GM21360 (cell line): Measurements from ENCODE around the gene CNNM4.

Experiments used
- ATAC-seq: cut with Tn5 transposase; IDR thresholded peaks from one replicate; pipeline ENCODE4 v1.9.1; 2021; ENCODE audit warnings: mild to moderate bottlenecking, moderate library complexity; ENCODE audit not compliant: unreplicated experiment

The CNNM4 gene

DNA sequence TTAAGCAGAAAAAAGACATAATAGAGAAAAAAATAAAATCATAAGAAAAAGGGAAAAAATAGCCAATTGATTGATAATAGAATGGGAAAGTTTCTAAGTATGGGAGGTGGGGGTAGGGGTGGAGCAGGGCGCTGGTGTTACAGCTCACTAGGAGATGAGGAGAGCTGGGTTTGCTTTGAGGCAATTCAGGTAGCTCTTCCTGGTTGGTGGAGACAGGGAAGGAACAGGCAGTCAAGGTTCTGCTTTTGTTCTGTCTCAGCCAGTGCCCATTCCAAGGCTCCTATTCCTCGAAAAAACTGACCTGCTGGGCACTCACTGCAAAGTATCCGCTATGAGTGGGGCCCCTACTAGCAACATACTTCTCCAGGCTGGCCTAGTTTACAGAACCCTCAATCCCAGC, 1.7 kb upstream of the CNNM4 start:
- no peak for ATAC-seq

DNA sequence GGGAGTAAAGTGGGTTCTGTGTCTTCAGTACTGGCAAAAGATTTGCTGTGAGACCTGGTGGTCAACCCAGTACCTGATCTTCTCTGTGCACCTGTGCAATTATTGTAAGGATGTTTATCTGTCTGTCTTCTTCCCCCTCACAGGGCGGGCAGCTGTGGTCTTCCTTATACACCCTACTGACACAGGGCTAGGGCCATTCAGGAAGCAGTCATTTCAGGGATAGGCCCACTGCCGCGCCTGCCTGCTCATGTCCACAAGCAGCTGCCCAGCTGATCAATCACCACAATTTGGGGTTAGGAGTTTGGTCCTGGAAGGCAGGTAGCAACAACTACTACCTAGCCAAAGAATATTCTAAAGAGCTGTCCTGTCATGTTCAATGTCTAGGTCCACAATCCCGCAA, 1.2 kb upstream of the CNNM4 start:
- ATAC-seq: no peak

DNA sequence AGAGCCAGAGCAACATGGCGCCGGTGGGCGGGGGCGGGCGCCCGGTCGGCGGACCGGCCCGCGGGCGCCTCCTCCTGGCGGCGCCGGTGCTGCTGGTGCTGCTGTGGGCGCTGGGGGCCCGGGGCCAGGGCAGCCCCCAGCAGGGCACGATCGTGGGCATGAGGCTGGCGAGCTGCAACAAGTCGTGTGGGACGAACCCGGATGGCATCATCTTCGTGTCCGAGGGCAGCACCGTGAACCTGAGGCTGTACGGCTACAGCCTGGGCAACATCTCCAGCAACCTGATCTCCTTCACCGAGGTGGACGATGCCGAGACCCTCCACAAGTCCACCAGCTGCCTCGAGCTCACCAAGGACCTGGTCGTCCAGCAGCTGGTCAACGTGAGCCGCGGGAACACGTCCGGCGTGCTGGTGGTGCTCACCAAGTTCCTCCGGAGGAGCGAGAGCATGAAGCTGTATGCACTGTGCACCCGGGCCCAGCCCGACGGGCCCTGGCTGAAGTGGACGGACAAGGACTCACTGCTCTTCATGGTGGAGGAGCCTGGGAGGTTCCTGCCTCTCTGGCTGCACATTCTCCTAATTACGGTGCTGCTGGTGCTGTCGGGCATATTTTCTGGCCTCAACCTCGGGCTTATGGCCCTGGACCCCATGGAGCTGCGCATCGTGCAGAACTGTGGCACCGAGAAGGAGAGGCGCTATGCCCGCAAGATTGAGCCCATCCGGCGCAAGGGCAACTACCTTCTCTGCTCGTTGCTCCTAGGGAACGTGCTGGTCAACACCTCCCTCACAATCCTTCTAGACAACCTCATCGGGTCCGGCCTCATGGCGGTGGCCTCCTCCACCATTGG, 507 bp downstream of the CNNM4 start:
- peak; percentile 4 for ATAC-seq

DNA sequence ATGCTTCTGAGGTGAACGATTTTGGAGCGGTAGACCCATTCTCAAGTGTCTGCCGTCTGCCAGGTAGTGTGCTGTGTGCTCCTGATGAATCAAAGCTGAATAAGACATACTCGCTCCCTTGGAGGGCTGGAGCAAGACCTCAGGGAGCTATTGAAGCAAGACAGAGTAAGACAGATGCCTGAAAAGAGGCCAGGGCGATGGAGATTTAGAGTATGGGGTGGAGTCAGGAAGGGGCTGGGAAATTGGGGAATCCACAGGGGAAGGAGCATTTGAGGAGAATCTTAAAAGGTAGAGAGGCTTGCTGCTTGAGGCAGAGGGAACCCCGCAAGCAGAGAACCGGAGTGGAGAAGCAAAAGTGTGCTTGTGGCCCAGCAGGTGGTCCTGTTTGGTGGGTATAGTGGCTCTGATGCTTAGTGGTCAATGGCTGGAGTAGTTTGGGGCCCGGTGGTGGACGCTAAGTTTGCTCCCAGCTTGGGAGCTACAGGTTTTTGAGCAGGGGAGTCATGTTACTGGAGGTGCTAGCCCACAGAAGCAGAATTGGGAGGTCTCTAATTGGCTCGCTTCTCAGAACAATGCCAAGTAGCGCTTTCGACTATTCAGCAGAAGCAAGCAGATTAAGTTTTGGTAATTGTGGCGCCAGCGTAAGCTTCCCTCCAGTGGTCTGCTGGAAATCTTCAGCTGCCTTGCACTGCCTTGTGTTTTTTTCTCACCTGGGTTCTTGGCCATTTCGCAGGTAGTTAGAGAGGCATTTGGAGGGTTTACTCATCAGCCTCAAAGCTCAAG, 2.0 kb downstream of the CNNM4 start:
- no peak for ATAC-seq

DNA sequence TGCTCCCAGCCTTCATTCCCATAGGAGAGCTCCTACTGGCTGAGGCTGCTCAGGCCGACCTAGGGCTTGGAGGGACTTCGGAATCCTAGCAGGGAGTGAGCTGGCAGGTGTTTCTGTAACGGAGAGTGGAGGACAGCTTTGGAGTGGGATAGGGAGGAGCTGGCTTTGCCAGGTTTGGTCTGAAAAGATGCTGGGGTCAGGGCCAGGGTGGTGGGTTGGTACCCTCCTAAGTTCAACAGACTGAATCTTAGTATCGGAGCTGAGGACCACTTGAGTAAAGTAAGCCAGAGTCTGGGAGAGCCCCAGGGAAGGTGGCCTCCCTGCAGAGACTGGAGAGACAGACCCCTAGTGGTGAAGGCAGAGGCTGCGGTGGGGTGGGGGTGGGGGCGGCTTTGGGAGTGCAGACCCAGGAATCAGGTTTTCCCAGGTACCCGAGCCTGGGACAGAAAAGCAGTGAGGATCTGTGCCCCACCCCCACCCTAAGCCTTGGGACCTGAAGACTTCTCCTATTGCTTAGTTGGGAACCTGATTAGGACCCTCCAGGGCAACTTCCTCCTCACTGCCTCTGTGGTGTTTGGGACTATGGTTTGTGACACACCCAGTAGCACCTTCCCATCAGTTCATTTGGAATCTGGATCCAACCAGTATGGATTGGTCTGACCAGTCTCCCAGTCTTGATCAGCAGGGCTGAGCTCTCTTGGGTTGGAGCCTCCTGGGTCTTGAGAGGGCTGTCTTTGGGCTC, 3.0 kb downstream of the CNNM4 start:
- ATAC-seq: no peak

DNA sequence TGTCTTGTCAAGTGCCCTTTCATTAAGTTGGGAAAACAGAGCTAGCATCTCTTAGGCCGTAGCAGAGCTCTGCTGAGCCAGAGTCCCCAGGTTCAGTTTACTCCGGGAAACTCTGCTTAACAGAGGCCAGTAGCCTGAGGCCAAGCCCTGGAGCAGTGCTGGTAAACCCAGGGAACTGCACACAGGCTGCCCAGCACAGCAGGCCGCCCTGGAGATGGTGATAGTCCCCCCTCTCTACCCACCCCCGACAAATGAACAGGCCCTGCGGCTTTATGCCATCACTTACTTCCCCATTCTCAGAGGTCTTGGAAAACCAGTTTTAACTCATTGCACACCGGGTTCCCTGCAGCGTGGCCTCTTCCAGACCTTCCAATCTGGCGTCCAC, 3.5 kb downstream of the CNNM4 start:
- no peak for ATAC-seq

DNA sequence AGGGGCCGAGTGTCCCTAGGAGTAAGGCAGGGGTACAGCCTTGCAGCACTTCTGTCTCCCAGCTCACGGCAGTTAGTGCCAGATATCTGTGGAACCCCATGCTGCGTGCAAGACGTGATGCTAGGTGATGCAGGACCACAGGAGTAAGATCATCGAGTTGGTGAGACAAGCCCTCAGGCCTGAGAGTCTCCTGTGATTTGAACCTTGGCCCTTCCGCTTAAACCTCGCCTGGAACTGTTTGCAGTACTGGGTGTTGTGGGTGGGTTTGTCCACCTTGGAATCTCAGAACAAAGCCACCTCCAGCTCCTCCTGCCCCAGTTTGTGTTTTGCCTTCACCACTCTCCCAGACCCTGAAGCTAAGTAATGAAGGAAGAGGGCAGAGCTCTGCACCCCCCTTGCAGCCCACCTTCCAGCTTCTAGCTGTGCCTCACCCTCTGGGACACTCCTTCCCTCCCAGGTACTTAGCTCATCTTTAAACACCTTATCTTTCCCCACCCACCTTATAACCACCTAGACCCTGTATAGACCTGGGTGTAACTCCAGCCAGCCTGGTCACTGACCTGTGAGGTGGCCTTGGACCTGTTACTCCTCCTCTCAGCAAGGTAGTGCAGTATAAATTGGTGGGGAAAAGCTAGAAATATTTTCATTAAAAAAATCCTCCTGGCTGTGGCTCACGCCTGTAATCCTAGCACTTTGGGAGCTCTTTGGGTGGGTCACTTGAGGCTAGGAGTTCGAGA, 6.6 kb downstream of the CNNM4 start:
- ATAC-seq: no peak

DNA sequence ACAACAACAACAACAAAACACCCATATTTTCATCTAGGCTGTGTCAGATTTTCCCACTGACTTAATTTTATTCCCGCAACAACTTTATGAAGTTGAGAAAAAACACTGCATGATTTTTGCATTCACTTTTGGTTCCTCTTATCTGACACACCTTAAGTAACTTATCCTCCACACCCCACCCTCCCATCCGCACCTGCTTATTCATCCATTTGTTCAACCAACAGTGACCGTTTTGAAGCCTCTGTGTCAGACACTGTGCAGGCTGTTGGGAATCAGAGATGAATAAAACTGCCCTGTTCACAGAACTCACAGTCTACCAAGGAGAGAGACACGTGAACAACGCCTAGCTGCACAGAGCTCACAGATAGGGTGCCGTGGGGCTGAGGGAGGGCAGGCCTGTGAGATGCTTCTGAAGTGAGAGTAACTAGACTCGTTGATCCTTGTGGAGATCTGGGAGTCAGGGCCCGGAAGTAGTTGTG, 7.4 kb downstream of the CNNM4 start:
- no peak for ATAC-seq

DNA sequence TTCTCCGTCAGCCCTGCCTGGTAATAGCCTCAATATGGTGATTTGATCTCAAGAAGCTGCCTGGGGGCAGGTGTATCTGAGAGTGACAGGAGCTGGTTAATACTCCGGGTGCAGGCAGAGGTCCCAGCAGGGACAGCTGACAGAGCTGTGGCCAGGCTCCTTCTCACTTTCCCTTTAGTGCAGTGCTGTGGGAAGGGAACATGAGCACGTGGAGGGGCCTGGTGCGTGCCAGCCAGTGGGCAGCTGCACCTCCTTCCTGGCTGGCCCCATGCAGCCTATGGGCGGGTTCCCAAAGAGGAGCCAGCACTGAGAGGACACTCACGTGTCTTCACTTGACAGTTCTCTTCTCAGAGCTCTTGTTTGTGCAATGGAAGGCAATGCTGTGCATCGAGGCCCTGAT, 9.1 kb downstream of the CNNM4 start:
- ATAC-seq: no peak

DNA sequence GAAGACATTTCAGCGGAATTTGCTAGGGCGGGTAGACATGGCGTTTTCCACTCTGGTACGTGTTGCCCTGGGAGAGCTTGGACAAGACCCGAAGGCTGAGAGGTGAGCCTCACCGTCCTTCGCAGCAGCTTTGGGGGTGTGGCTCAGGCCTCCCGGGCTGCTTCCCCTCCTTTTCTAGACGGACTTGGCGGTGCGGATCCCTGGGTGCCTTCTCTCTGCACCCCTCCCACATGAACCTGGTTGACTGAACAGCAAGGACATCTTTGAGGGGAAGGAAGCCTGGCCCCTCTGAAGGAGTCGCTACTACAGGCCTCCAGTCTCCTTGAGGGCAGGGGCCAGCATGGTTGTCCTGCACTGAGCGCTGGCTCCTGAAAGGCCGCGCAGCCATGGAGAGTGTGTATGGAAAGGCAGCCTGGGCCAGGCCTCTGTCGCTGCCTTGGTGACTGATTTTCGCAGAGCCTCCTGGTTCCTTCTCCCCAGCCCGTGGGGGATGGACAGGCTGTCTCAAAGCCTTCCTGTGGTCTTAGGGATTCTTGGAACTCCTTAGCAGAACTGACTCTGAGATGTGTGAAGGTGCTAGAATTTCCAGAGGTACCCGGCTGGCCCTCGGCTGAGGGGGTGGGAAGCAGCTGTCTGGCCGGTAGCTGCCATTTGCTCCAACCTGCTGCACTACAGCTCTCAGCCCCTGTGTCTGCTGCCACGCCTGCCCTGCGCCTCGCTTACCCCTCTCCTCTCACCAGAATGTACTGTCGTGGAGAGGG, 9.9 kb downstream of the CNNM4 start:
- no peak for ATAC-seq

DNA sequence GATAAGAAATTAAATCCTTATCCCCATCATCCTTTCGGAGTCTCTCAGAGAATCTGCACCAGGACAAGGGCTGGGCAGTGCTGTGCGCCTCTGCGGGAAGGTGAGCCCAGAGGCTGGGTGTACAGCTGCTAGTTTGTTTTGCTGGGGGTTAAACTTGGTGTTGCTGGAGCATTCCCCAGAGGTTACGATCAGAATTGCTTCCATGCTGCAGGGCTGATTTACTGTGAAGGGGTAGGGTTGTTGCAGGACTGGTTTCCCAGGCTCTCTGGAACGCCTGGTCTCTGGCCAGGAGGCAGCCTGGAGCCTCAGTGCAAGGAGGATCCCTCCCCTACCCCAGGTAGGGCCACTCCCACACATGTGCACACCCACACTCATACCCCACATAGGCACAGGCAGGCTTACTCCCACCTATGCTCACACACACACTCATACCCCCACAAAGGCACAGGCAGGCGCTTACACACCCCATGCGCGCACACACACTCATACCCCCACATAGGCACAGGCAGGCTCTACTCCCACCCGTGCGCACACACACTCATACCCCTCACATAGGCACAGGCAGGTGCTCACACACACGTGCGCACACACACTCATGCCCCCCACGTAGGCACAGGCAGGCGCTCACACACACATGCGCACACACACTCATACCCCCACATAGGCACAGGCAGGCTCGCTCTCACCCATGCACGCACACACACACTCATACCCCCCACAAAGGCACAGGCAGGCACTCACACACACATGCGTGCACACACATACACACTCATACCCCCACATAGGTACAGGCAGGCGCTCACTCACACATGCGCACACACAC, 11.3 kb downstream of the CNNM4 start:
- no peak for ATAC-seq

DNA sequence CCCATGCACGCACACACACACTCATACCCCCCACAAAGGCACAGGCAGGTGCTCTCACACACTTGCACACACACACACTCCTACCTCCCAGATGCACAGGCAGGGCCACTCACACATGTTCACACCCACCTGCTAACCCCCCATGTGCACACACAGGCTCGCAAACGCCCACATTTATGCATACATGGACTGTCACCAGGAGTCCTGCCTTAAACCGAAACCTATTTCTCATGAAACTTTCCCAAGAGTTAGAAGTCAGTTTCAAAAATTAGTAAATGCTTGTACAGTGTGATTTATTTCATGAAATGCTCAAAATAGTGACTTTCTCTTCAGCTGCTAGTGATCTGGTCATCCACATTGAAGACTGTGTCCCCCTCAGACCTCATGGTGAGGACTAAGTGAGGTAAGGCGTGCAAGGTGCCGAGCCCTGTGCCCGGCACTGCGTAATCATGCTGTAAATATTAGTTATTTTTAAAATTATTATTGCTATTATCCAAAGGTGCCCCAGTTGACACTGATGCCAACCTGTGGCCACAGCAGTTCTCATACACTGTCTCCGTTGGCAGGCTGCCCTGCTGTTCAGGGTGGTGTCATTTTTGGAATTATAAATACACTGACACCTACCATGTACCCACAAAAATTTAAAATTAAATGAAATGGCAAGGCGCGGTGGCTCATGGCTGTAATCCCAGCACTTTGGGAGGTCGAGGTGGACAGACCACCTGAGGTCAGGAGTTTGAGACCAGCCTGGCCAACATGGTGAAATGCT, 12.4 kb downstream of the CNNM4 start:
- ATAC-seq: peak; percentile 44

DNA sequence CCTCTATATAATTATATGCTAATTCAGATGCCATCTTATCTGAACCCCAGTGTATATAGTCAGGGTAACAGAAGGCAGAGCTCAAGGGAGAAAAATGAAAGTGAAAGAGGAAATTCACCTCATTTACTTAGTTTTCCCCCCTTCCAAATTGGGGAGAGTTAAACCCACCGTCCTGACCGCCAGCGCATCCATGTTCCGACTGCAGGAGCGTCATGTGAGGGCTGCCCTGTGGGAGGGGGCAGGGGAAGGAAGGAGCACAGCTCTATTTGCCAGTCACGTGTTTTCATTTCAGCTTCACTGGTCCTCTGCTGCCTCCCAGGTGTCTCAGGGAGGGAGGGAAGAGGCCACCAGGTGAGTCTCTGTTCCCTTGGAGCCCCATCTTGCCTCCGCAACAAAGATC, 13.2 kb downstream of the CNNM4 start:
- no peak for ATAC-seq

DNA sequence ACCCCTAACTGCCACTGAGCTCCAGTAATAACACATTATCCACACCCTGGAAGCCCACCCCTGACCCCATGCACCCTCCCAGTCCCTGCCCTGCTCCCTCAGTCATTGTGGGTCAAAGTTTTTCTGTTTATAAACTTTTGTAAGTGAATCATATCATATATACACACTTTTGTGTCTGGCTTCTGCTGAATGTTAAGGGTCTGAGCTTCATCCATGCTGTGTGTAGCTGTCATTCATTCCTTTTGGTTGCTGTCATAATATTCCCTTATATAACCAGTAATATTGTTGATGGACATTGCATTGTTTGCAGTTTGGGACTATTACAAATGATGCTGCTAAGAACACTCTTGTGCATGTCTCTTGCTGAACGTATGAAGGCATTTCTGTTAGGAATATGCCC, 14.5 kb downstream of the CNNM4 start:
- ATAC-seq: no peak

DNA sequence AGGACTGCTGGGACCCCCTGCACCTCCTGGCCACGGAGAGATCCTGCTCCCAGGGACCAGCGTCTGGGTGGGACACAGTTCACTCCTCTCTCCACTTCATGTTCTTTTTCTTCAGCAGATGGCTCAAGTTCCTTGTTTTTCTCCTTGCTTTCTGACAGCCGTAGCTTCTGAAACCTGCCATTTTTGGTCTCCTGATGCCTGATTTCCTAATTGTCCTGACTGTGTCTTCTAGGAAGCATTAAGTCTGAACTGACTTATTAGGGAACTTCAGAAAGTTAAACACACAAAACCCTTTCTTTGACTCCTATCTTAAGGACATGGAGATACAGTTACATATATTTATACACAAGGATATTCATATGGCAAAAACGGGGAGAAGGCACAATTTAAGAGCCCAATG, 22.7 kb downstream of the CNNM4 start:
- no peak for ATAC-seq

DNA sequence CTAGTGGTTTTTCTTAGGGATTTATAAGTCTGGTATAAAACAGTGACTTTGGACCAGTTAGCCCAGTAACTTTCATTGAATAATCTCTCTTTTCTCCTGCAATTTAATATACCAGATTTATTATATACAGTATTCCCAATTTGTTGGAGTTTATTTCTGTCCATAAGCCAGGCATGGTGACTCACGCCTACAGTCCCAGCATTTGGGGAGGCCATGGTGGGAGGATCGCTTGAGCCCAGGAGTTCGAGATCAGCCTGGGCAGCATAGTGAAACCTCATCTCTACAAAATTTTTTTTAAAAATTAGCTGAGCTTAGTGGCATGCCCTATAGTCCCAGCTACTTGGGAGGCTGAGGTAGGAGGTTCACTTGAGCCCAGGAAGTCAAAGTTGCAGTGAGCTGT, 26.7 kb downstream of the CNNM4 start:
- no peak for ATAC-seq

DNA sequence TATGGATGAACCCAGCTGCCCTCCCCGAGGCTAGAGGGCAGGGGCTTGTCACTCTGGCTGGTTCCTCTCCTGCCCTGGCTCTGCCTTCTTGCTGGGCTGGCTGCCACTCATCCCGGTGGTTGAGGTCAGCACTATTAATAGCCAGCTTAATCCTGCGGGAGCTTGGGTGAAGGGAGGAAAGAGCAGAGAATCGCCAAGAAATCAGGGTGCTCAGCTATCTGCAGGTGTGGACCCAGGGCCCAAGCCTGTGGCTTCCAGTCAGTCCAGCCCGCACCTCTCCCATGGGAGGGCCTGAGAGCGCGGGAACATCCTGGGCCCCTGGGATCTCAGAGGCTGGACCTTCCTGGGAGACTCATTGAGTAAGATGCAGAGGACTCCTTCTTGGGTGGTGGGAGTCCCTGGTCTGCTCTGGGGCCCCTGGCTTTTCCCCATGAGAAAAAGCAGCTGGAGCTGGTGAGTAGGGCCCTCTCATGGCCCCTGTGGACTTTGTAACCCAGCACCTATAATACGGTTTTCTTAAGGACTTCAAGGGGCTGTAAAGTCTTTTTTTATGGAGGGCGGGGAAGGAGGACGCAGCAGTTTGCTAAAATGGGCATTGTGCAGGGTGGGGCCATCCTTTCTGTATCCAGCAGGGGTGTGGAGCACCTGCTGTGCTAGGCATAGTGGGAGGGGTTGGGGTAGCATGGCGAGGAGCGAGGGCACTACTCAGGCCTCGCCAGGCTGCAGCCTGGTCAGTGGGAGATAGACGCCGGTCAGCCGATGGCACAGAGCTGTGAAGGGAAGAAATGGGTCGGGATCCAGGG, 27.9 kb downstream of the CNNM4 start:
- no peak for ATAC-seq

DNA sequence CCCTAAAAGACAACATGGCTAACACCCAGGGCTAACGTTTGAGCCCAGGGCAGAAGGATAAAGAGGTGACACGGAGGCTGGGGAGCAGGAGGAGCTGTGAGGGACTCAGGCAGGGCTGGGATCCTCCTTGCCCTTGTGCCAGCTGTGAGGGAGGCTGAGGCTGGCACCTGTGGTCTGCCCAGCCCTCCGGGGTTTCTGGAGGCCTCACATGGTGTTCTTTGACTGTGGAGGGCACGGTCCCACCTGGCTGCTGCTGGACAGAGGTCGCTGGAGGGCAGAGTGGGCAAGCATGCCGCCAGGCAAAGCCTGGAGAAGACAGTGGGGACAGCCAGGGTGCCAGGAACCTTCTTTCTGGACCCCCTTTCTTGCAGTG, 28.5 kb downstream of the CNNM4 start:
- no peak for ATAC-seq
